ENCODE data around the gene EGFR.

EGFR gene

DNA sequence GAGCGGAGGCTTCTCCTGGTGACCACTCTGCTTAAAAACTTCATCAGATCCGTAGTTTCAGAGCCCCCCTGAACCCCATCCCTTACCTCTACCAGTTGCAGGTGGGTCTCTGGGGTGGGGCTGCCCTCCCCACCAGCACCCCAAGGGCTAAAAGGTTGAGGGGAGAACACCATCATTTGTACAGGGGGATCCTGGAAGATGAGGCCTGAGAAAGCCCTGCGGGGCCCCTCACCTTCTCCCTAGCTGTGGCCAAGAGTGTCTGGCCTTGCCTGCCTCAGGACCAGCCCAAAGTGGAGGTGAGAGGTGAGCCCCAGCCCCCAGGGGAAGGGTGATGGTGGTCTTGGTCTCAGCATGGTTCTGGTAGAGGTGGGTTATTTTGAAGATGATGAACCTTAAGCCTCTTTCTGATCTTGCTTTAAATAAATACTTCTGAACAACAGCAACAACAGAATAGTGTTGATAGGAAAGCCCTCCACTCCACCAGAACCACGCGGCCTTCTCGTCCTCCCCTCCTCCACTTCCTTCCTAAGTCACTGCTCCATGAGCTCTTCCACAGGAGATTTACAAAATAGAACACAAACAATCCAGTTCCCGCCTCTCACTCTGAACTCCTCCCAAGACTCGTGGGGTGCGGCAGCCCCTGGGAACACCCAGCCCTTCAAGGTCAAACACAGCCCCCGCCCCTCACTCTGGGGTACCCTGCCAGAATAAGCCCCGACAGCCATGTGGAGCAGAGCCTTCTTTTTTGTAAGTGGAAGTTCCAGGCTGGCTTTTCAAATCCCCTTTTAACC, 169.1 kb downstream of the EGFR start:
- no peaks in the 10 kb centered on the region for H3K27me3 ChIP-seq (ENCODE audit: low read length)
- H3K36me3 ChIP-seq (ENCODE audit: low read length) = no peaks in the 10 kb centered on the region
- H3K9me2 ChIP-seq (replicated peaks; ENCODE audit: insufficient read depth, low read length) = no peaks in the 10 kb centered on the region

DNA sequence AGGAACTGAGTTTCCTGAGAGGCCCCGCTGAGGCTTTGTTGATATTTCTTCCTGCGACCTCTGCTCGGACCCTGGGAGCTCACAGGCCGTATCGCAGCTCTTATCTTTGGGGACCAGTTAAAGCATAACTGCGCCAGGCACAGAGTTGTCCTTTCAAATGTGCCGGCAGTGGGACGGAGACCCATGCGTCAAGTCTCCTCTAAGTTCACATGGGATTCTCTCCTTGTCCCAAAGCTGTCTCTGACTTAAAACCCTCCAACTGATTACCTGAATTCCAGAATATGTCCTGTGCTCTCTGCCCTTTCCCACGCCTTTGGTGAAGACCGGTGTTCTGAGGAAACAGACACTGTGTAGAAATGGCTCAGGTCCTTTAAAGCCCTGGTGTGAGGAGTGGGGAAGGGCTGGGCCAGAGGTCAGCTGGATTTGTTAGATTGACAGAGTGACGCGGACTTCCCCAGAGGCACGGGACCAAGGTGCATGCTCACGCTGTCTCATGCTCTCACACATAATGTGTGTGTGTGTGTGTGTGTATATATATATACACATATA, 169.8 kb downstream of the EGFR start:
- H3K27ac ChIP-seq (ENCODE audit: low read depth, low read length) = no peak overlapping the region
- H3K36me3 ChIP-seq (ENCODE audit: low read length) = no peaks in the 10 kb centered on the region
- H4K20me1 ChIP-seq (ENCODE audit: low read depth, low read length) = no peaks in the 10 kb centered on the region
- no peaks in the 10 kb centered on the region for H3K9me3 ChIP-seq (ENCODE audit: insufficient read depth, low read length)
- TF ChIP-seq EZH2phosphoT487 (conservative IDR thresholded peaks at IDR 0.05; ENCODE audit: low read length) = no peak
- H3K27me3 ChIP-seq (ENCODE audit: low read length) = no peaks in the 10 kb centered on the region
- H3K4me3 ChIP-seq (ENCODE audit: insufficient read depth, low read length, poor library complexity, severe bottlenecking) = no peak overlapping the region
- no peaks in the 10 kb centered on the region for H3F3A ChIP-seq (ENCODE audit: insufficient read depth)
- no peaks in the 10 kb centered on the region for H3K9me2 ChIP-seq (replicated peaks; ENCODE audit: insufficient read depth, low read length)
- H2AFZ ChIP-seq (ENCODE audit: low read depth, low read length, severe bottlenecking) = no peak overlapping the region
- no peak overlapping the region for H3K9ac ChIP-seq (ENCODE audit: low read length)
- H3K79me2 ChIP-seq (ENCODE audit: insufficient read depth, low read length) = no peaks in the 10 kb centered on the region
- no peak overlapping the region for H3K4me2 ChIP-seq (ENCODE audit: low read depth, low read length, poor library complexity, severe bottlenecking)

More for the DNA sequence above, 169.1 kb downstream of the EGFR start:
- H3K9ac ChIP-seq (ENCODE audit: low read length) = no peak overlapping the region
- no peaks in the 10 kb centered on the region for H3K79me2 ChIP-seq (ENCODE audit: insufficient read depth, low read length)
- H3K4me2 ChIP-seq (ENCODE audit: low read depth, low read length, poor library complexity, severe bottlenecking) = no peak overlapping the region
- no peak overlapping the region for H3K27ac ChIP-seq (ENCODE audit: low read depth, low read length)
- no peaks in the 10 kb centered on the region for H4K20me1 ChIP-seq (ENCODE audit: low read depth, low read length)
- no peak overlapping the region for H3K4me3 ChIP-seq (ENCODE audit: insufficient read depth, low read length, poor library complexity, severe bottlenecking)
- TF ChIP-seq, protein P1, sequence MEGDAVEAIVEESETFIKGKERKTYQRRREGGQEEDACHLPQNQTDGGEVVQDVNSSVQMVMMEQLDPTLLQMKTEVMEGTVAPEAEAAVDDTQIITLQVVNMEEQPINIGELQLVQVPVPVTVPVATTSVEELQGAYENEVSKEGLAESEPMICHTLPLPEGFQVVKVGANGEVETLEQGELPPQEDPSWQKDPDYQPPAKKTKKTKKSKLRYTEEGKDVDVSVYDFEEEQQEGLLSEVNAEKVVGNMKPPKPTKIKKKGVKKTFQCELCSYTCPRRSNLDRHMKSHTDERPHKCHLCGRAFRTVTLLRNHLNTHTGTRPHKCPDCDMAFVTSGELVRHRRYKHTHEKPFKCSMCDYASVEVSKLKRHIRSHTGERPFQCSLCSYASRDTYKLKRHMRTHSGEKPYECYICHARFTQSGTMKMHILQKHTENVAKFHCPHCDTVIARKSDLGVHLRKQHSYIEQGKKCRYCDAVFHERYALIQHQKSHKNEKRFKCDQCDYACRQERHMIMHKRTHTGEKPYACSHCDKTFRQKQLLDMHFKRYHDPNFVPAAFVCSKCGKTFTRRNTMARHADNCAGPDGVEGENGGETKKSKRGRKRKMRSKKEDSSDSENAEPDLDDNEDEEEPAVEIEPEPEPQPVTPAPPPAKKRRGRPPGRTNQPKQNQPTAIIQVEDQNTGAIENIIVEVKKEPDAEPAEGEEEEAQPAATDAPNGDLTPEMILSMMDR (IDR thresholded peaks at IDR 0.05; ENCODE audit: insufficient read depth, low read length, poor library complexity, severe bottlenecking) = no peak
- TF ChIP-seq EZH2phosphoT487 (conservative IDR thresholded peaks at IDR 0.05; ENCODE audit: low read length) = no peak
- no peaks in the 10 kb centered on the region for H3K9me3 ChIP-seq (ENCODE audit: insufficient read depth, low read length)
- no peaks in the 10 kb centered on the region for H3F3A ChIP-seq (ENCODE audit: insufficient read depth)
- H2AFZ ChIP-seq (ENCODE audit: low read depth, low read length, severe bottlenecking) = no peak overlapping the region

DNA sequence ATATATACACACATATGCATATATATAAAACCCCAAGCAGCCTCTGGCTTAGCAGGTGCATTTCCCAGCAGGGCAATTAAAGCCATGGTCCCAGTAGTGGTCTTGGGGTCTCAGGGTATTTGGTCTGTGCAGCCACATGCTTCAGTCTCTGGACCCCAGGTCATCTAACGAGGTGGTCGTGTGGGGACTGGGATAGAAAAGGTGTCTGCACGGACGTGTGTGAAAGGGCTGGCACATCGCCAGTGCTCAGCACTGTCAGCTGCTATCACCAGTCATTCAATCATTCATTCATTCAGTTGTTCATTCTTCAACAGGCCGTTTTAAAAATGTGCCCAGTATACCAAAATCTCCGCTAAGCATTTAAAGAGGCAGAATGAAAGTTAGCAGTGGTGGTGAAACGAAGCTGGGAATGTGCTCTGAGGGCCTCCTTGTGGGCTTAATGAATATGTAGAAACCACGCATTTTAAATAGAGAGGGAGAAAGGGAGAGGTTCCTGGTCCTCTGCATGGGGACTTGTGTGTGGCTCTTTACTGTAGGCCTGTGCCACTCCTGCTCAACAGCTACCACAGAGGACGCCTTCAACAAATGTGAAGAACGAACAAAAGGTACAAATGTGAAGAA, 170.4 kb downstream of the EGFR start:
- no peaks in the 10 kb centered on the region for H3F3A ChIP-seq (ENCODE audit: insufficient read depth)
- H3K79me2 ChIP-seq (ENCODE audit: insufficient read depth, low read length) = no peaks in the 10 kb centered on the region
- H3K36me3 ChIP-seq (ENCODE audit: low read length) = no peaks in the 10 kb centered on the region
- H2AFZ ChIP-seq (ENCODE audit: low read depth, low read length, severe bottlenecking) = no peak overlapping the region
- H3K9ac ChIP-seq (ENCODE audit: low read length) = no peak overlapping the region
- no peak overlapping the region for H3K27ac ChIP-seq (ENCODE audit: low read depth, low read length)
- no peak overlapping the region for H3K4me3 ChIP-seq (ENCODE audit: insufficient read depth, low read length, poor library complexity, severe bottlenecking)
- TF ChIP-seq EZH2phosphoT487 (conservative IDR thresholded peaks at IDR 0.05; ENCODE audit: low read length) = no peak
- TF ChIP-seq, protein P1 (IDR thresholded peaks at IDR 0.05; ENCODE audit: insufficient read depth, low read length, poor library complexity, severe bottlenecking) = no peak
- no peaks in the 10 kb centered on the region for H4K20me1 ChIP-seq (ENCODE audit: low read depth, low read length)
- no peak overlapping the region for H3K4me2 ChIP-seq (ENCODE audit: low read depth, low read length, poor library complexity, severe bottlenecking)
- H3K27me3 ChIP-seq (ENCODE audit: low read length) = no peaks in the 10 kb centered on the region
- H3K9me3 ChIP-seq (ENCODE audit: insufficient read depth, low read length) = no peaks in the 10 kb centered on the region
- no peaks in the 10 kb centered on the region for H3K9me2 ChIP-seq (replicated peaks; ENCODE audit: insufficient read depth, low read length)
